AG09319 (cell line): ENCODE measurements around the gene NOC4L.

Experiments used
- DNase-seq: peaks from one replicate; pipeline ENCODE4 v3.0.0-alpha.2; 2010; ENCODE audit warnings: low read depth; ENCODE audit errors: extremely low read depth
- CTCF ChIP-seq: IDR thresholded peaks from 2 replicates; pipeline ENCODE4 v1.5.1; 2011; ENCODE audit warnings: low read depth, mild to moderate bottlenecking, inconsistent platforms, low read length, moderate library complexity

Gene NOC4L

GRCh38 chr12:132186208-132186856 lies 42.1 kb downstream of the NOC4L start:
- DNase-seq, result no peak
- TF ChIP-seq CTCF, result no peak

GRCh38 chr12:132186857-132187620 lies 42.8 kb downstream of the NOC4L start:
- no peak for TF ChIP-seq CTCF
- DNase-seq, result no peak

GRCh38 chr12:132187646-132188450 lies 43.6 kb downstream of the NOC4L start:
- no peak for TF ChIP-seq CTCF
- no peak for DNase-seq

- DNase-seq, result no peak
- TF ChIP-seq CTCF, result no peak
Measured at GRCh38 chr12:132188451-132188901, 44.2 kb downstream of the NOC4L start.

- no peak for DNase-seq
- no peak; the same call in 1 of the 2 replicates for TF ChIP-seq CTCF
Measured at GRCh38 chr12:132188916-132189325, 44.7 kb downstream of the NOC4L start.

GRCh38 chr12:132189378-132190011 lies 45.2 kb downstream of the NOC4L start:
- peak; percentile 44 for DNase-seq
- no peak for TF ChIP-seq CTCF
